ENCODE measurements around the gene ZFP36.
"Not testable (repeated sequence)": the region's sequence is repeated elsewhere in the genome, so short reads cannot be mapped to it uniquely, and the experiment has no call there.

ZFP36 gene

GRCh38 chr19:39369200-39369599 lies 37.4 kb upstream of the ZFP36 start:
- no peak for DNase-seq (ENCODE audit: low read depth)
- TF ChIP-seq, protein P1, sequence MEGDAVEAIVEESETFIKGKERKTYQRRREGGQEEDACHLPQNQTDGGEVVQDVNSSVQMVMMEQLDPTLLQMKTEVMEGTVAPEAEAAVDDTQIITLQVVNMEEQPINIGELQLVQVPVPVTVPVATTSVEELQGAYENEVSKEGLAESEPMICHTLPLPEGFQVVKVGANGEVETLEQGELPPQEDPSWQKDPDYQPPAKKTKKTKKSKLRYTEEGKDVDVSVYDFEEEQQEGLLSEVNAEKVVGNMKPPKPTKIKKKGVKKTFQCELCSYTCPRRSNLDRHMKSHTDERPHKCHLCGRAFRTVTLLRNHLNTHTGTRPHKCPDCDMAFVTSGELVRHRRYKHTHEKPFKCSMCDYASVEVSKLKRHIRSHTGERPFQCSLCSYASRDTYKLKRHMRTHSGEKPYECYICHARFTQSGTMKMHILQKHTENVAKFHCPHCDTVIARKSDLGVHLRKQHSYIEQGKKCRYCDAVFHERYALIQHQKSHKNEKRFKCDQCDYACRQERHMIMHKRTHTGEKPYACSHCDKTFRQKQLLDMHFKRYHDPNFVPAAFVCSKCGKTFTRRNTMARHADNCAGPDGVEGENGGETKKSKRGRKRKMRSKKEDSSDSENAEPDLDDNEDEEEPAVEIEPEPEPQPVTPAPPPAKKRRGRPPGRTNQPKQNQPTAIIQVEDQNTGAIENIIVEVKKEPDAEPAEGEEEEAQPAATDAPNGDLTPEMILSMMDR (IDR thresholded peaks at IDR 0.05; ENCODE audit: control insufficient read depth, extremely low read depth, insufficient read depth) = no peak
- no peak overlapping the region for H3K4me3 ChIP-seq (ENCODE audit: low read depth, low read length)

GRCh38 chr19:39370735-39371134 lies 35.9 kb upstream of the ZFP36 start:
- TF ChIP-seq, protein P1 (IDR thresholded peaks at IDR 0.05; ENCODE audit: control insufficient read depth, extremely low read depth, insufficient read depth) = no peak
- DNase-seq (ENCODE audit: low read depth) = no peak
- H3K4me3 ChIP-seq (ENCODE audit: low read depth, low read length) = no peak overlapping the region

DNA sequence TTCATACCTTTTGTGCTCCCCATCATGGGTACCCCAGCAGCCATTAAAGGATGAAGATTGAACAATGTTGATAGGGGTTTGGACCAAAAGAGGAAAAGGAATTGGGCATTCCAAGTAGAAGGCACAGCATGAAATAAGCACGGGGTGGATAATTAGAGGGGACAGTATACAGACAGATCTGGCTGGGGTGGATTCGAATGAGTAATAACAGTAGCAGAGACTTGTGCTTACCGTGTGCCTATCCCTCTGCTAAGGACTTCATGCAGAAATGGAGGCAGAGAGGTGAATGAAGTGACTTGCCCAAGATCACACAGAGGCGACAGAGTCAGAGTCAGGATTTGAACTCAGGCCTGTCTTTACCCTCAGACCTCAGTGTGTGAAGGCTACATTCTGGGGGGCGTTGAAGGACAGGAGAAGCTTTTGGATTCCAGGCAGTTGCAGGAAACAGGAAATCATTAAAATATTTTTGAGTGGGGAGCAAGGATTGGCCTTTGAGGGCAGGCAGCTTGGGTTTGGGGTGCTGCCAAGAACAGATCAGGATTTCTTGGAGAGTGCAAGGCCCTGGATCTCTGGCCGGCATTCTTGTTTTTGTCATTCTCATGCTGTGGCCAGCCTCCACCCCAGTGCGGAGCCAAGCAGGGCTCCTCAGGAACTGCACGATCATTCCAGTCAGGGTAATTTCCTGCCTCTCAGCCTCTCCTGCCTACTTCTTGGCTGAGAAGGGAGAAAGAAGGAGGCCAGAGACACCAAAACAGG lies 34.4 kb upstream of the ZFP36 start:
- no peak for DNase-seq (ENCODE audit: low read depth)
- H3K4me3 ChIP-seq (ENCODE audit: low read depth, low read length) = no peak overlapping the region
- TF ChIP-seq, protein P1 (IDR thresholded peaks at IDR 0.05; ENCODE audit: control insufficient read depth, extremely low read depth, insufficient read depth) = no peak

DNA sequence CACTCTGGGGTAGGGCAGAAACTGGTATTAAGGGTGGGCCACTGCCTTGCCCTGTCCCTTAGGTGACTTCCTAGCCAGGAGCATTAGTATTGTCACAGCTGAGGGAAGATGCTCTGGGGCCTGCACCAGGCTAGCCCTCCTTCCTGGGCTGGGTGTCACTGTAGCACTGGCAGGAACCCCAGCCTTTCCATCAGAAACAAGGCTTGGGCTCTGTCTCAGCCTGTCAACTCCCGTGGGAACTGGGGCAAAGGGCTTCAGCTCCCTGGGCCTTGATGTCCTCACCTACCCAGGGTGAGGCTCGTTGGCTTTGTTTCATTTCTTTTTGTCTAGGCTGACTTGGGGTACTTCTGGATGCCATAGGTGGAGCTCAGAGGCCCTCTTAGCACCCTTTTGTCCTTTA lies 33.7 kb upstream of the ZFP36 start:
- no peak overlapping the region for H3K4me3 ChIP-seq (ENCODE audit: low read depth, low read length)
- TF ChIP-seq, protein P1 (IDR thresholded peaks at IDR 0.05; ENCODE audit: control insufficient read depth, extremely low read depth, insufficient read depth) = no peak
- DNase-seq (ENCODE audit: low read depth) = no peak

DNA sequence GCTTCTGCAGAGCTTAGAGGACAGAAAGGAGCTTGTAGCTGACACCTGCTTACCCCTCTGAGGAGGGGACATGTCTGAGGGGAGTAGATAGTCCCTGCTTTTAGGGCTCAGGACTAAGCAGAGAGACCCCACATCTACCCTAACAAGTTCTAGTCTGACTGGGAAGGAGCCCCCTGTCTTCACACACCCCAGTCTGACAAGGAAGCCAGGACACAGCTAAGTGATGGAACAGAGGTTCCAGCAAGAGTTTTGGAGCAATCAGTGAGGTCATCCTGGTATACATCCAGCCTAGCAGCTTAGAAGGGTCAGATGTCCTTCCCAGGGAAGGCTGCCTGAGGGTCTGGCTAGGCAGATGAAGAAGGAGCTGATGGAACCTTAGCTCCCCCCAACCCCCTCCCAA lies 30.7 kb upstream of the ZFP36 start:
- H3K4me3 ChIP-seq (ENCODE audit: low read depth, low read length) = no peak overlapping the region
- DNase-seq (ENCODE audit: low read depth) = no peak
- TF ChIP-seq, protein P1 (IDR thresholded peaks at IDR 0.05; ENCODE audit: control insufficient read depth, extremely low read depth, insufficient read depth) = no peak

- DNase-seq (ENCODE audit: low read depth) = no peak
- TF ChIP-seq, protein P1 (IDR thresholded peaks at IDR 0.05; ENCODE audit: control insufficient read depth, extremely low read depth, insufficient read depth) = no peak
- H3K4me3 ChIP-seq (ENCODE audit: low read depth, low read length) = no peak overlapping the region
Measured at GRCh38 chr19:39377373-39378362, 29.0 kb upstream of the ZFP36 start.

DNA sequence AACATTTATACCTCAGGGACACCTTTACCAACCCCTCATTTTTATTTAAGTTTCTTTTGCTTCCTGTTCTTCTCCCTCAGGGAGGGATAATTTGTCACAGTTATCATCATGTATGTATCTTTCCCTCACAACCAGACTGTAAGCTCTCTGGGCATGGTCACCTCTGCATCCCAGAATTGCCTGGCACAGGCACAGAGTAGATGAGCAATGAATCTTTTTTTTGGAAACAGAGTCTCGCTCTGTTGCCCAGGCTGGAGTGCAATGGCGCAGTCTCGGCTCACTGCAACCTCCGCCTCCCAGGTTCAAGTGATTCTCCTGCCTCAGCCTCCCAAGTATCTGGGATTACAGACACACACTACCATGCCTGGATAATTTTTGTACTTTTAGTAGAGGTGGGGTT lies 27.3 kb upstream of the ZFP36 start:
- H3K4me3 ChIP-seq (ENCODE audit: low read depth, low read length); DNase-seq (ENCODE audit: low read depth): not testable (repeated sequence)

Data from LNCaP clone FGC (cell line).